AG09319 (cell line): ENCODE data around the gene INMT.

Experiments used
- DNase-seq: peaks from one replicate; pipeline ENCODE4 v3.0.0-alpha.2; 2010; ENCODE audit warnings: low read depth; ENCODE audit errors: extremely low read depth
- TF ChIP-seq, protein P1 (sequence below): IDR thresholded peaks from 2 replicates; pipeline ENCODE4 v1.5.1; 2011; ENCODE audit warnings: low read depth, mild to moderate bottlenecking, inconsistent platforms, low read length, moderate library complexity

Gene INMT

DNA sequence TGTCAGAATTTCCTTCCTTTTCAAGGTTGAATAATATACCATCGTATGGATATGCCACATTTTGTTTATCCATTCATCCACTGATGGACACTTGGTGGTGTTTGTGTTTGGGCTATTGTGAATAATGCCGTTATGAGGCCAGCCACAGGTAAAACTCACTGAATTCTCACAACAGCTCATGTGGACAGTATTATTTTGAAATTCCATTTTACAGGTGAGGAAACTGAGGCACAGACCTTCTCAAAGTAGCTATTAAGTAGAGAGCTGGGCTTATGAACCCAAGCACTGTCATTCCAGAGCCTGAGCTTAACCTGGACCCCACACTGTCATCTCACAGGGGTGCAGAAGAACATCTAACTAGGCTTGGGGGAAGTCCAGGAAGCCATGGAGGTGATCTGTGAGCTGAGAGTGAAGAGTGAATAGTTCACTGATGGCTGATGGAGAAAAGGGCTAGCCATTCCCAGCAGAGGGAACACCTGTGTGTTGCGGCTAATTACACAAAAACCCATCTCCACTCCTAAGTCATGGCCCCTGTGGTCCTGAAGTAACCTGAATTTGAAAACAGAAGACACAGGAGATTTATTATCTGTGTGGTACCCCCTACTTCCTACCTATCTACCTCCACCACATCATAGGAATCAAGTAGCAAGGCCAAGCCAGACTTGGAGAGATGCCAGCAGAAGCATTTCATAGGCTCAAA, 8.7 kb downstream of the INMT start:
- no peak for DNase-seq
- TF ChIP-seq, protein P1, sequence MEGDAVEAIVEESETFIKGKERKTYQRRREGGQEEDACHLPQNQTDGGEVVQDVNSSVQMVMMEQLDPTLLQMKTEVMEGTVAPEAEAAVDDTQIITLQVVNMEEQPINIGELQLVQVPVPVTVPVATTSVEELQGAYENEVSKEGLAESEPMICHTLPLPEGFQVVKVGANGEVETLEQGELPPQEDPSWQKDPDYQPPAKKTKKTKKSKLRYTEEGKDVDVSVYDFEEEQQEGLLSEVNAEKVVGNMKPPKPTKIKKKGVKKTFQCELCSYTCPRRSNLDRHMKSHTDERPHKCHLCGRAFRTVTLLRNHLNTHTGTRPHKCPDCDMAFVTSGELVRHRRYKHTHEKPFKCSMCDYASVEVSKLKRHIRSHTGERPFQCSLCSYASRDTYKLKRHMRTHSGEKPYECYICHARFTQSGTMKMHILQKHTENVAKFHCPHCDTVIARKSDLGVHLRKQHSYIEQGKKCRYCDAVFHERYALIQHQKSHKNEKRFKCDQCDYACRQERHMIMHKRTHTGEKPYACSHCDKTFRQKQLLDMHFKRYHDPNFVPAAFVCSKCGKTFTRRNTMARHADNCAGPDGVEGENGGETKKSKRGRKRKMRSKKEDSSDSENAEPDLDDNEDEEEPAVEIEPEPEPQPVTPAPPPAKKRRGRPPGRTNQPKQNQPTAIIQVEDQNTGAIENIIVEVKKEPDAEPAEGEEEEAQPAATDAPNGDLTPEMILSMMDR = no peak

DNA sequence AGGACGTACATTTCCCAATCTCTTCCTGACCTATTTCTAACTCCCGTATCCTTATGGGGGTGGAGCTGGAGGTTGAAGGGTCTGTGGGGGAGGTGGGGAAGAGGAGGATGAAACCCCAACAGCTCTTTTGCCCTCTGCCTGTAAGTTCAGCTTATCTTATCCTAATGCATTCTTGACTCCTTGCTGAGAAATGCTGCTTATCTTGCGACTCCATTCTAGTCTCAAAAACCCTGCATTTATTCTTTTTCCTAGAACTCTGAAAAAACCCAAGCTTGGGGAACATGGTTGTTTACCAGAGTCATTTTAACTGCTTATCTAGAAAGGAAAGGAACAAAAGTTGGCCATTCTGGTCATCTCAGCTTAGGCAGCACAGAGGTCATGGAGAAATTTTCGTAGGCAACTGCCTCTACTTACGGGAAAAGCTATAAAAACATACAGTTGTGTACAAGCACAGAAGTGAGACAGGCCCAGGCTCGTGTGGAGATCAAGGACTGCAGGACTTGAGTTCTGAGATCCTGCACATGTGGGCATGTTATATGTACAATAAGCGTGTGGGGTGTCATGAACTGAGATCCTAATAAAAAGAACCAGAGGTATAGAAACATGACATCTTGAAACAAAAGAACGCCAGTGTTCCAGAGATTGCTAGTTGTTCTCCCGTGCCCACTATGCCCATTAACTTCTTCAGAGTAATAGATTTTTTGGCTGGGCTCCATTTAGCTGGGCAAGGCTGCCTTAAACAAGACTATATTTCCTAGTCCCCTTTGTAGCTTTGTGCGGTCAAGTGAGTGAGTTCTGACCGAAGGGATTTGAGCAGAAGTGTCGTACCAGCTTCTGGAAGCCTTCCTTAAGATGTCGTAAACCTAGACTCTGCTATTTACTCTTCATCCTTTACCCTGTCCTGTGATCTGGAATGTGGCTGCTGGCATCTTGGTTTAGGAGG, 9.6 kb downstream of the INMT start:
- TF ChIP-seq, protein P1 = no peak
- no peak for DNase-seq

- no peak for DNase-seq
- TF ChIP-seq, protein P1 = no peak
Measured at GRCh38 chr7:30764030-30764975, 12.4 kb downstream of the INMT start.

DNA sequence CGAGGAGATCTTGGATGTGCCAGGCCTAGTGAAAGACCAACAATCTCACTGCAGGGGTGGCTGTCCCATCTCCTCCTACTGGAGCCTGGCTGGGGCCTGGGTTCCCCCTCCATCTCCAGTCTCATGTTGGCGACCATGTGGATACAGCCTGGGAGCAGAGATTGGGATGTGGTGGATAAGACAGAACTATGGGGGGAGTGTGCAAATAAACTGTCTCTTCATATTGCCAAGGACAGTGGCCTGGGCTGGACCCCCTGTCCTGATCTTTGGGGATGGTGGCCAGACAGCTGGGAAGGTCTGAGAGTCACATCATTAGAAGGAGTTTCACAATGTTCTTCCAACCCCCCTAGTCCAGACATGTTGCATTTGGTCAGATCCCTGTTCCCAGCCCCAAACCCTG, 13.5 kb downstream of the INMT start:
- TF ChIP-seq, protein P1 = no peak
- DNase-seq = no peak

GRCh38 chr7:30770845-30771173, 18.9 kb downstream of the INMT start:
- no peak for DNase-seq
- TF ChIP-seq, protein P1 = no peak

DNA sequence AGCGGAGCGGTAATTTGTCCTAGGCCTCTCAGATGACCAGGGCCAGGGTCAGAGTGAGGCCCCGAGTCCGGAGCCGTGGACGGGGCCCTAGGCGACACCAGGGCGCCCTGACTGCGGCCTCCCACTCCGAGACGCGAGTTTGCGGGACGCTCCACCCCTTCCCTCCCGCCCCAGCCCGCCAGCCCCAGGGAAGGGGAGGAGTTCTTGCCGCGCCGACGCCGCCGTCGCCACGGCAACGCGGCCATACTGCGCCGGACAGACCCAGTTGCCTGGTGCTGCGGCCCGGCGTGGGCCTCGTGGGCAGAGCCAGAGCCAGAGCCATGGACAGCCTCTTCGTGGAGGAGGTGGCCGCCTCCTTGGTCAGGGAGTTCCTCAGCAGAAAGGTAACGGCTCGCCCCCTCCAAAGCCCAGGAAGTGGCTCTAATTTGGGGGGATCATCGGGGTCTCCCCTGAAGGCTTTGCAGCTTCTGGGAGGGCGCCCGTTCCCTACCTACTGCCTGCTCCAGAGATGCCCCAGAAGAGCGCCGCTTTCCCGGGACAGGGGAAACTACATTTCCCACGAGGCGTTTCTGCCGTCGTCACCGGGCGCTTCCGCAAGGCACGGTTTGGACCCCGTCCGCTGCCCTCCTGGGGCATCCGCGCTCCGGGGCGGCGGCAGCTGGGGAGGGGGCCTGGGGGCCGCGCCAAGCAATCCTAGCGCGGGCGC, 19.4 kb downstream of the INMT start, which contains the start of gene MINDY4:
Gene MINDY4, plus strand, starts transcription at position 244 of the 706 bp plus-strand sequence. Its CDS starts 77 bp downstream, at position 321.
- TF ChIP-seq, protein P1 = no peak; the same call in none of the 2 replicates
- DNase-seq = peak; percentile 54
